KMS-11 (cell line): ENCODE measurements around the gene CBFA2T3.
"Not testable (repeated sequence)": the region's sequence is repeated elsewhere in the genome, so short reads cannot be mapped to it uniquely, and the experiment has no call there.

Experiments
- H2AFZ ChIP-seq: fragments of 200-600 bp; sonication (generic); 2 replicates; pipeline ENCODE4 v1.6.1; 2016; ENCODE audit warnings: antibody characterized with exemption, mixed run types, low read depth
- H3K27ac ChIP-seq: fragments of 200-600 bp; sonication (generic); 2 replicates; pipeline ENCODE4 v1.6.1; 2016; ENCODE audit warnings: mild to moderate bottlenecking, mixed run types
- H3K27me3 ChIP-seq: fragments of 200-600 bp; sonication (generic); 2 replicates; pipeline ENCODE4 v1.6.1; 2017; ENCODE audit warnings: mild to moderate bottlenecking, low read depth, mixed run types, moderate library complexity; ENCODE audit not compliant: insufficient read depth
- H3K36me3 ChIP-seq: fragments of 200-600 bp; sonication (generic); 2 replicates; pipeline ENCODE4 v1.6.1; 2017; ENCODE audit warnings: mild to moderate bottlenecking, mixed run types; ENCODE audit not compliant: insufficient read depth
- H3K4me1 ChIP-seq: fragments of 200-600 bp; sonication (generic); 2 replicates; pipeline ENCODE4 v1.6.1; 2016; ENCODE audit warnings: mild to moderate bottlenecking, low read depth, mixed run types; ENCODE audit not compliant: poor library complexity, severe bottlenecking
- H3K4me2 ChIP-seq: fragments of 200-600 bp; sonication (generic); 2 replicates; pipeline ENCODE4 v1.7.0; 2016; ENCODE audit warnings: mild to moderate bottlenecking, mixed run types
- H3K4me3 ChIP-seq: fragments of 200-600 bp; sonication (generic); IDR thresholded peaks from 2 replicates; pipeline ENCODE4 v1.6.1; 2017; ENCODE audit warnings: low read depth, low read length, mixed read lengths; ENCODE audit not compliant: insufficient read depth
- H3K79me2 ChIP-seq: fragments of 200-600 bp; sonication (generic); 2 replicates; pipeline ENCODE4 v1.6.1; 2016; ENCODE audit warnings: low read depth, mixed run types; ENCODE audit not compliant: insufficient read depth
- H3K9ac ChIP-seq: fragments of 200-600 bp; sonication (generic); 2 replicates; pipeline ENCODE4 v1.6.1; 2016; ENCODE audit warnings: mild to moderate bottlenecking, mixed run types
- H4K20me1 ChIP-seq: fragments of 200-600 bp; sonication (generic); 2 replicates; pipeline ENCODE4 v1.6.1; 2016; ENCODE audit warnings: mild to moderate bottlenecking, mixed run types; ENCODE audit not compliant: insufficient read depth
- CTCF ChIP-seq: fragments of 200-600 bp; sonication (generic); conservative IDR thresholded peaks from 2 replicates; pipeline ENCODE4 v1.6.1; 2017; ENCODE audit warnings: low read depth, mild to moderate bottlenecking, antibody characterized with exemption, low read length, moderate library complexity, mixed read lengths

Gene CBFA2T3

GRCh38 chr16:88919936-88920335, 57.1 kb downstream of the CBFA2T3 start:
- Histone ChIP-seq H3K36me3 (no peaks in the 10 kb centered on the region), H3K4me3 (no peak overlapping the region), H3K27me3 (peaks cover 72% of the 10 kb centered on the region), H4K20me1 (no peaks in the 10 kb centered on the region), H3K9ac (no peak overlapping the region), H3K4me1 (no peaks in the 10 kb centered on the region), H3K79me2 (no peaks in the 10 kb centered on the region), H2AFZ (no peak overlapping the region), H3K27ac (no peak overlapping the region), H3K4me2 (no peak overlapping the region)
- TF ChIP-seq CTCF, result no peak

DNA sequence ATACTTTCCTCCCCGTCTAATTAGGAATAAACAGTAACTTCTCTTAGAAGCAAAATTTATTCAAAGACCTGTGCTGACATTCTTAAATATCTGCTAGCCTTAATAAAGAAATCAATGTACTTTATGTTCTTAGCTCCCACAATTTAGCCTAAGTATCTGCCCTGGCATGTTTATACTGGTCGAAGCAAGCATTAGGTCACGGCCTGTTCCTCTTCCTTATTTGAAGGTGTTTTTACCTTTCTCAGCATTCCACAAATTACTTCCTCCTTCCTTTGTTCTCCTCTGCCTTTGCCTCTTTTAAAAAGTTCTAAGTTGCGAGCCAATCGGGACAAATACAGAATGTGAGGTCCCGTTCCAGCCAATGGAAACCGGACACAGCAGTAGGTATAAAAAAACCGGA, 58.1 kb downstream of the CBFA2T3 start:
- H3K9ac ChIP-seq, H3K79me2 ChIP-seq, H3K36me3 ChIP-seq, H3K4me2 ChIP-seq, H4K20me1 ChIP-seq, H3K4me3 ChIP-seq, H3K27ac ChIP-seq, H2AFZ ChIP-seq, H3K4me1 ChIP-seq: not testable (repeated sequence)
- H3K27me3 ChIP-seq, result peaks cover 67% of the 10 kb centered on the region

- no peak overlapping the region for H3K4me3 ChIP-seq
- H3K27me3 ChIP-seq, result peaks cover 65% of the 10 kb centered on the region
- TF ChIP-seq CTCF, result no peak
- H3K79me2 ChIP-seq, result no peaks in the 10 kb centered on the region
- no peak overlapping the region for H3K4me2 ChIP-seq
- no peaks in the 10 kb centered on the region for H3K36me3 ChIP-seq
- H4K20me1 ChIP-seq, result no peaks in the 10 kb centered on the region
- no peak overlapping the region for H3K27ac ChIP-seq
- H3K9ac ChIP-seq, result no peak overlapping the region
- H3K4me1 ChIP-seq, result no peaks in the 10 kb centered on the region
- no peak overlapping the region for H2AFZ ChIP-seq
These were observed 58.9 kb downstream of the CBFA2T3 start for GRCh38 chr16:88917915-88918627.

DNA sequence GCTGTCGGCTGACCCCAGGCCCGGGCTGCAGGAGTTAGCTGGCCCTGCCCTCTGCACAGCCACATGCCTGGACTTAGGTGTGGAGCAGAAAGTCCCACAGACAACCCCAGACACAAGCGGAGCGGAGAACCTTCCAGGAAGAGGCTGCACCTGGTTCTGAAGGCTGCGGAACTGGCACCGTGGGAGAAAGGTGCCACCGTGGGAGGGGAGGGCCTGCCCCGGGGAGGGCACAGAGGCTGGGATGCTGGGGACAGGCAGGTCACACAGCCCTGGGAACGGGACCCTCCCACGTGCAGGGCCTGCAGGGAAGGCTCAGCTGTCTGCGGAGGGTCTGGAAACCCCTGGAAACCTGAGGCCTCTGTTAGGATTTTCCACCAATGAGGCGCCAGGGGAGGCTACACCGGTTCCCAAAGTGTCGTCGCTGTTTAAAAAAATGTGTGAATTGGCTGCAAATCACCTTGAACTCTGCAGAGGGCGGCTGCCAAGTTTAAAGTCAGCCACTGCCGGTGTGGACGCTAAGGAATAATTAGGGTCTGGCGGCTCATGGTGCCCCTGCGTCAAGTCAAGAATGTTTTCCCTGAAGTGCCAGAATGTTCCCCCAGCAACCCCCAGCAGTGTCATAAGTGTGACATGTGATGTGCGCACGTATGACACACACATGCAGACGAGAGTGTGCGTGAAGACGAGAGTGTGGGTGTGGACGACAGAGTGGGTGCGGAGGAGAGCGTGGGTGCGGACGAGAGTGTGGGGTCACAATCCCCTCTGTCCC, 59.7 kb downstream of the CBFA2T3 start:
- no peaks in the 10 kb centered on the region for H3K4me1 ChIP-seq
- H3K36me3 ChIP-seq, result no peaks in the 10 kb centered on the region
- H2AFZ ChIP-seq, result no peak overlapping the region
- no peak overlapping the region for H3K4me3 ChIP-seq
- TF ChIP-seq CTCF, result no peak
- H3K4me2 ChIP-seq, result no peak overlapping the region
- H3K9ac ChIP-seq, result no peak overlapping the region
- peaks cover 63% of the 10 kb centered on the region for H3K27me3 ChIP-seq
- no peak overlapping the region for H3K27ac ChIP-seq
- no peaks in the 10 kb centered on the region for H4K20me1 ChIP-seq
- no peaks in the 10 kb centered on the region for H3K79me2 ChIP-seq
